ENCODE measurements around the gene TRRAP. TPM values are rescaled to one million over a fixed set of nuclear protein-coding genes. Genes with fewer than 3 reads are reported as not detected.

The TRRAP gene
- total and polyA plus RNA-seq, 2 experiments from 2014 or later = 14.9 to 58.7 TPM

DNA sequence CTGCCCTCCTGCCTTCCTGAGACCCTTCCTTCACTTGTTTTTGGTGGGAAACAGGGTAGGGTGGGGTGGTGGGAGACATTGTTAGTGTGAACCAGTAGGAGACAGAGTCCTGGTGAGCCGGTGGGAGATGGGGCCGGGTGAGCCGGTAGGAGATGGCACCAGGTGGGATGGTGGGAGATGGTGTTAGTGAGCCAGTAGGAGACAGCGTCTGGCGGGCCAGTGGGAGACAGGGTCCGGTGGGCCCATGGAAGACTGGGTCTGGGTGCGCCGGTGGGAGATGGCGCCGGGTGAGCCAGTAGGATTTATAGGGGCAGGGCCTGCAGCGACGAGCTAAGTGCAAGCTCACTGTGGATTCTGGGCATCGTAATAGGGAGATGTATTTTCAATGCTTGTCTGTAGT lies 116.8 kb downstream of the TRRAP start (continued):
- TF ChIP-seq ZNF462 (CRISPR knock-in tag; IDR thresholded peaks at IDR 0.05) (no peak), ZNF114 (CRISPR knock-in tag; IDR thresholded peaks at IDR 0.05) (no peak), NANOG (IDR thresholded peaks at IDR 0.05; ENCODE audit: borderline replicate concordance) (no peak)
- TF ChIP-seq, protein P1, sequence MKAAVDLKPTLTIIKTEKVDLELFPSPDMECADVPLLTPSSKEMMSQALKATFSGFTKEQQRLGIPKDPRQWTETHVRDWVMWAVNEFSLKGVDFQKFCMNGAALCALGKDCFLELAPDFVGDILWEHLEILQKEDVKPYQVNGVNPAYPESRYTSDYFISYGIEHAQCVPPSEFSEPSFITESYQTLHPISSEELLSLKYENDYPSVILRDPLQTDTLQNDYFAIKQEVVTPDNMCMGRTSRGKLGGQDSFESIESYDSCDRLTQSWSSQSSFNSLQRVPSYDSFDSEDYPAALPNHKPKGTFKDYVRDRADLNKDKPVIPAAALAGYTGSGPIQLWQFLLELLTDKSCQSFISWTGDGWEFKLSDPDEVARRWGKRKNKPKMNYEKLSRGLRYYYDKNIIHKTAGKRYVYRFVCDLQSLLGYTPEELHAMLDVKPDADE (IDR thresholded peaks at IDR 0.05) = no peak

DNA sequence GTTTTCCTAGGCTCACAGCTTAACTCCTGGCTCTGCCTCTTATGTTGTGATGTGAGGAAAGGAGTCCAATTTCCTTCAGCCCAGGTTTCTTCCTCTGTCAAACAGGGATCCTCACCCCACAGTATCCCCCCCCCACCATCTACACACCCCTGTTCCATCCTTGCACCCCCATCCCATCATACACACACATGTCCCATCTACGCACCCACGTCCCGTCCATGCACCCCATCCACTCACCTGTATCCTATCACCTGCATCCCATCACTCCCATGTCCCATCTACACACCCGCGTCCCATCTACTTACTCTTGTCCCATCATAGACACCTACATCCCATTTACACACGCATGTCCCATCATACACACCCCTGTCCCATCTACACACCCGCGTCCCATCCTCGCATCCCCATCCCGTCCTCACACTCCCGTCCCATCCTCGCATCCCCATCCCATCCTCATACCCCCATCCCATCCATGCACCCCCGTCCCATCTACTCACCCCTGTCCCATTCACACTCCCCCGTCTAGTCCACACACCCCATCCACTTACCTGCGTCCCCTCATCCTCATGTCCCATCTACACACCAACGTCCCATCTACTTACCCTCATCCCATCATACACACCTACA lies 117.3 kb downstream of the TRRAP start:
- DNase-seq (ENCODE audit: low spot score) = no peak
- no peak for TF ChIP-seq JUNB (IDR thresholded peaks at IDR 0.05; ENCODE audit: unreplicated experiment)
- no peak for TF ChIP-seq CTCF (conservative IDR thresholded peaks at IDR 0.05; ENCODE audit: low read depth in 2 of 2)
- TF ChIP-seq REST (IDR thresholded peaks at IDR 0.05; ENCODE audit: unreplicated experiment) = no peak
- no peak for TF ChIP-seq POLR2AphosphoS5 (IDR thresholded peaks at IDR 0.05; ENCODE audit: low read depth)
- no peak for TF ChIP-seq CREB1 (CRISPR knock-in tag; IDR thresholded peaks at IDR 0.05; ENCODE audit: low read depth)

More for the DNA sequence above, 117.3 kb downstream of the TRRAP start:
- H4K20me1 ChIP-seq (replicated peaks; ENCODE audit: insufficient read depth) = peaks cover 14% of the 10 kb centered on the region
- H3K27me3 Mint-ChIP-seq (ENCODE audit: insufficient read depth, low read depth, poor library complexity) = peaks cover 9% of the 10 kb centered on the region
- no peak overlapping the region for H3K4me3 Mint-ChIP-seq
- no peak overlapping the region for H3K27ac Mint-ChIP-seq
- H3K27ac ChIP-seq (ENCODE audit: low read depth) = no peak overlapping the region
- no peak overlapping the region for H2AFZ ChIP-seq
- H3K9me2 ChIP-seq (ENCODE audit: insufficient read depth) = no peaks in the 10 kb centered on the region
- H3K4me1 Mint-ChIP-seq = no peaks in the 10 kb centered on the region
- no peaks in the 10 kb centered on the region for H3K9me3 Mint-ChIP-seq
- peaks cover 64% of the 10 kb centered on the region for H3K36me3 Mint-ChIP-seq (ENCODE audit: low read depth)
- H3K4me2 ChIP-seq = no peak overlapping the region
- no peaks in the 10 kb centered on the region for H3K79me2 ChIP-seq (replicated peaks; ENCODE audit: insufficient read depth)
- no peak overlapping the region for H3K4me3 ChIP-seq
- no peak for ATAC-seq
- peaks cover 14% of the 10 kb centered on the region for H3K36me3 ChIP-seq (ENCODE audit: insufficient read depth)
- no peaks in the 10 kb centered on the region for H3K27me3 ChIP-seq (ENCODE audit: insufficient read depth)
- no peaks in the 10 kb centered on the region for H3K4me1 ChIP-seq (ENCODE audit: insufficient read depth)
- H3F3A ChIP-seq (replicated peaks; ENCODE audit: low read depth) = no peaks in the 10 kb centered on the region

All from GM23338 (cell line).